HTERT RPE-1 (cell line): ENCODE data around the gene CA5A.
"Not testable (repeated sequence)": the region's sequence is repeated elsewhere in the genome, so short reads cannot be mapped to it uniquely, and the experiment has no call there.

Source experiments
- in situ Hi-C: fragments of 300-500 bp; cut with MboI; formaldehyde crosslinking; loops from 4 replicates; pipeline ENCODE4 v1.14.3; 2020; ENCODE audit warnings: low sequenced_read_pairs

CA5A gene

DNA sequence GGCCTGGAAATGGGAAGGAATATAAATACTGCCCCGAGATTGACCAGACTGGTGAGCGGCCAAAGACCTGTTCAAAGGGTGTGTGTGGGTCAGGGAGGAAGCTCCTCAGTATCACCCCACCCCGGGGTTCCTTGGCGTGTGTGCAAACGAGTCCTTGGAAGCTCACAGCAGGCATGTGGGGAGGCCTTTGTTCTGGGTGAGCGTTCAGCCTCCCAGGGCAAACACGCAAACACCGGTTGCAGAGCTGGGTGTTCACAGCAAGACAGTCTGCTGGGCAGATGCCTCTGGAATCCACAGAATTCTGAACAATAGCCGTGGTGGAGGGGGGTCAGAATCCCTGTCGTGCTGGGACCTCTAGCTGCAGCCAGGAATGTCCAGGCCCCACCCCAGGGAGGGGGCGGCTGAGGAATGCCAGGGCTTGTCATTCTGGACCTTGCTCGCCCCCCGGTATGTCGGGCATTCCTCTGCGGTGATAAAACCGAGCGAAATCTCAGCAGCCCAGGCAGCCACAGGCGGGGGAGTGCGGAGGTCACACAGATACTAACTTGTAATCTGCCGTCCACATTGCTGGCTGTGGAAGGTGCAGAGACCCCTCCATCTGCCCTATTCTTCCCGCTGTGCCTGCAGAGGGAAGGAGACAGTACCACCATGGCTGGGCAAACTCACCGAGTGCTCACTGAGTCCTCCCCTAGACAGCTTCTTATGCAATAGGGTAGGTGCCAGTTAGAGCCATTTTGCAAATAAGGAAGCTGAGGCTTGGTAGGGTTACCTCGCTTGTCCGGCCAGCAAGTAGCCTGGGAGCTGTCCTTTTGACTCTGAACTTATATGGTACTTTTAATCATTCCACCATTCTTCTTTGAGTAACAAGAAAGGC lies 65.7 kb downstream of the CA5A start:
- in situ Hi-C loops = not testable (repeated sequence)

DNA sequence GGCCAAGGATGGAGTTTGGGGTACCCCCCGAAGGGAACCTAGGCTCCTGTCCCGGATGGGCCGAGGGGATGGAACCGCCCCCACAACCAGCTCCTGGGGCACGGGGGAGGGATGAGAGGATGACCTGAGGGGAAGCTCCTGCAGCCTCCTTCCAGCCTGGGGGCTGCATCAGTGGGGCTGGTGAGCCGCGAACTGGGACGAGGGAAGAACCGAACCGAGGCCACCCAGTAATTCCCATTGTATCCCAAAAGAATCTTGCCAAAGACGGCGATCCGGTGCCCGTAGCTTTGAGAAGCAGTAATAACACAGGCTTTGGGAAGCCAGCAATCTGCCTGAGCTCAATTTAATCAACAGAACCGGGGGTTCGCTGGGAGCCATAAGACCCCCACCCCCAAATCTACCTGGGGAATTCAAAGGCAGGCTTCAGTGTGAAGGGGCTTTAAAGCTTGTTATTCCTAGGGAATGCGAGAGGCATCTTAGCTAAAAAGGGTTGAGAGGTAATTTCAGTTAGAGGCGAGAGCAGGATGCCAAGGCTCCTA lies 66.4 kb downstream of the CA5A start:
- in situ Hi-C loops = not testable (repeated sequence)

DNA sequence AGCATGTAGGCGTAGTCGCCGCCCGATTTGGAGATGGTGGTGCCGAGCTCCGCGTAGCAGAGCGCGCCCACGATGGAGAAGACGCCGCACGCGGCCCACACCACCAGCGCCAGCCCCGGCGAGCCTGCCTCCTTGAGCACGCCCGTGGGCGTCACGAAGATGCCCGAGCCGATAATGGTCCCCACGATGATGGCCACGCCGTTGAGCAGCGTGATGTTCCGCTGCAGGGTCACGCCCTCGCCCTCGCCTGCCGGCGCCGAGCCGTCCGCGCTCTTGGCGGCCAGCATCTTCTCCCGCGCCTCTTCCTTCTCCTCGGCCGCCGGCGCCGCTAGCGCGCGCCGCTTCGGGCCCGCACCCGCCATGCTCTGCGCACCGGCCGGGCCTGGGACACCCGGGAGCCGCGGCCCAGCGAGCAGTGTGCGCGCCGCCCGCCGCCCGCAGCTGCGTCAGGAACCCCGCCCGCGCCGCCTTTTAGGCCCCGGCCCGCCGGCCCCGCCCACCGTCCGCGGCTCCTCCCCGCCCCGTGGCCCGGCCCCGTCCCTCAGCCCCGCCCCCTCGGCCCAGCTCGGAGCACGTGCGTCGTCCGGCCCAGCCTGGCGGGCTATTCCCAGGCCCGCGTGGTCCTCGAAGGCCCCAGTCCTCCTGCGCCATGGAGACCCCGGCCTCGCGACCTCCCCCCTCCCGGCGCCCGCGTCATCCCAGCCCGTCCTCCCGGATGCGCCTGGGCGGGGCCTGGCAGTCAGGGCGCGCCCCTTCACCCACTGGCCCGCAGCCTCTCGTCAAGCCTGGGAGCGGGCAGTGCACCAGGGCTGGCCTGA lies 67.1 kb downstream of the CA5A start, which contains the start of gene SLC7A5:
SLC7A5 (minus strand) TSS at position 447 of the 818 bp plus-strand sequence; CDS start at position 362, 85 bp downstream.
- in situ Hi-C loops = not testable (repeated sequence)

DNA sequence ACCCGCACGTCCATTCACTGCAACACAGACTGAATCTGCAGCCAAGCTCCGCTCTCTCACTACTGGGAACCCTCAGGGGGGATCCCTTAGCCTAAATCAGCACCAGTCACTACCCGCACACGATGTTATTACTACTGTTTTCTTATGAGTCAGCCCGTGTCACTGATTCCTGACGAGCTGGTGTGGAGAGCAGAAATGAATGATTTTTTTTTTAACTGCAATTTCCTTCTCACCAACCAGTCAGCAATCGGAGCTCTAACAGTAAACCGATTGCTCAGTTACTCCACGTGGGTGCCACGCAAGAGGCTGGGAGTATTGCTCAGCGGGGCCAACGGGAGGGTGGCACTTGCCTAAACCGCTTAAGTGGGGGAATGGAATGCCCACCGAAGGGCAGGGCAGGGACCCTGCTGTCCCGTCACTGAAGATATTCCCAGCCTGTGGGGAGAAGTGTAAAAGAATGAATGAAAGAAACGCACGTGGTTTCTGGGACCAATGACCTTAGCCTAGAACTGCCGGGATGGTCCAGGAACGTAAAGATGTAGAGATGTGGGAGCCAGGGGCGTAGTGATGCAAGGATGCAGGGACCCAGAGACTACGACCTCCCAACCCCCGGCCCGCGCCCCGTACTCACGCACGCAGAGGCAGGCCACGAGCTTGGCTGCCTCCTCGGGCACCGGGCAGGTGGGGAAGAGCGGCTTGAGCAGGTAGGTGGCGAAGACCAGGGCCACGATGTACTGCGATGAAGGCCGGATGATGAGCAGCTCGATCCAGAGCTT lies 67.9 kb downstream of the CA5A start:
- in situ Hi-C loops = not testable (repeated sequence)

DNA sequence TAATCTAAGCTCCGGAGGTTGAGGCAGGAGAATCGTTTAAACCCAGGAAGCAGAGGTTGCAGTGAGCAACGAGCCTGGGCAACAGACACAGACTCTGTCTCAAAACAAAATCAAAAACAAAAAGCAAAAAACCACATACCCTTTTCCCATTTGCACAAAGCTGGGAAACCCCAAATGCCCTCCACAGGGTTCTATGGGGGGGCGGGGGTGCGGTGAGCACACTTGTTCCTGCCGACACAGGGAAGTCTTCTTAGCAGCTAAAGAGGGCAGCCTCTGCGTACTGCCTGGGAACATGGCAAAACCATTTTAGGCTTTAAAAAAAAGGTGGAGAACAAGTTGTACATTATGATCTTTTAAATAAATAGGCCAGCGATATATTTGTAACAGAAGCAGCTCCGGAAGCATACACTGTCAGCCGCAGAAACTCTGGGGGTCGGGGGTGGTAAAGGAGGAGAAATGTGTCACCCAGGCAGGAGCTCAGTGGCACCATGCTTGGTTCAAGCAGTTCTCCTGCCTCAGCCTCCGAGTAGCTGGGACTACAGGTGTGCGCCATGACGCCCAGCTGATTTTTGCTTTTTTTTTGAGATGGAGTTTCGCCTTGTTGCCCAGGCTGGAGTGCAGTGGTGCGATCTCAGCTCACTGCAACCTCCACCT lies 70.3 kb downstream of the CA5A start:
- in situ Hi-C loops = not testable (repeated sequence)

DNA sequence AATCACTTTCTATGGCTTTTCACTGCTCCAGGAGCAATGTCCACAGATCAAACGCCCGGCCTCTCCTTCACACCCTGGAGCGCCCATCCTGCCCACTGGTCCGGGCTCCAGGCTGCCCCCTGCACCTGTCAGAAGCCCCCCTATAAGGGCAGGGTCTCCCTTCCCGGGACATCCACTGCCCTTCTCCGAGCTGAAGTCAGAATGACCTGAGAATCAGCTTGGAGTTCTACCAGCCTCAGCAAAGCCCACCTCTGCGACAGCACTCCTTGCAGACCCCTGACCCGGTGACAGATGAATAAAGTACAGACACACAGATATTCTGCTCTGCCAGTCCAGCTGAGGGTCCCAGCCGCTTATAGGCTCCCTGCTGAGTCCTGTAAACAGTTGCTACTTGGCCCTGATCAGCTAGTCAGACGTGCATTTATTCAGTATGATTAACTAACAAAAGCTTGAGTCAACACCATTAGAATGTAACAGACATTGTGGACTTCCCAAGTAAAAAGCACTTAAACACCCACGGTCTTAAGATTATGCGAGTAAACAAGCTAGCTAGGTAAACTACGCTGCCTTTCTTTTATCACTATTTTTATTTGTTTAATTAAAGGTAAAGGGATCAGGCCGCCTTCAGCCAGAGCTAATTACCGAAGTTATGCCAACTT lies 71.9 kb downstream of the CA5A start:
- in situ Hi-C loops = no loop called here

DNA sequence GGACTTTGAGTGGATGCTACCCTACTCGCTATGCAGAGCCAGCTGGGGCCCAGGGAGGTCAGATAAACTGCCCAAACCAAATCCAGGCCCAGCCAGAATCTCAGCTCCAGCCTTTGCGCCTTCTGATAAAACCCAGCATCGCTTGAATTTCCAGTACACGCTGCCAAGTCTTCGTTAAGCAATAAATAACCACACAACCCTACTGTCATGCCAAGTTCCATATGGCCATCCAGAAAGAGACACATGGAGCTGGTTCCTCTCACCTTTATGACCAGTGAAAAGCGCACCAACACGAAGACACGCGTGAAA lies 73.0 kb downstream of the CA5A start:
- in situ Hi-C loops = not testable (repeated sequence)

DNA sequence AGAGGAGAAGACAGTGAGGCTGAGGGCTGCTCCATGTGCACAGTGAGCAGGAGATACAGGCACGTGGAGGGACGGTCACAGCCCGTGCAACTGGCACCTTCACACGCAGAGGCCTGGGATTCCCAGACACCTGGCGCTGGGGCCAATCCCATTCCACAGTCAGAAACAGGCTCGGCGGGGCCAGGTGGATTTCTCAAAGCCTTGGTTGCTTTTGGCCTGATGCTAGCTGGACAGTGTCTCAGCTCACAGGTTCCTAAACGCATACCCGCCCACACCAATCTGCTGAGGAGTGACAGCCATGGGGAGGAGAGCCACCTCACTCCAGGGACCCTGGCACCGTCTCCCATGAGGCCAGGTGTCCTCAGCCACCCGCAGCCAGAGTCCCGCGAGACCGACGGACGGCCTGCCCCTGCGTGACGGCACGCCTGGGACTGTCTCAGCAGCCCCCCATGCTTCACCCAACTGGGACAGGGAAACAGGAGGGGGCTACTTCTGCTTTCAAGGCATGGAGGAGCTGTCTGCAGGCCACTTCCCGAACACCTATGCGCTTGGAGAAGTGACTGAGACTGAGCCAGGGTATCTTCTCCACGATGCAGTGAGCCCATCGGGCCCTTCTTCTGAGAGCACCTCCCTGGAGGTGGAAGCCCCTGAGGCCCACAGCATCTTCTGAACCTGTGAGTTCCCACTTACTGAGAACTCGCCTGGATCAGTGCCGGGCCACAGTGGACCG lies 73.6 kb downstream of the CA5A start:
- in situ Hi-C loops = not testable (repeated sequence)

DNA sequence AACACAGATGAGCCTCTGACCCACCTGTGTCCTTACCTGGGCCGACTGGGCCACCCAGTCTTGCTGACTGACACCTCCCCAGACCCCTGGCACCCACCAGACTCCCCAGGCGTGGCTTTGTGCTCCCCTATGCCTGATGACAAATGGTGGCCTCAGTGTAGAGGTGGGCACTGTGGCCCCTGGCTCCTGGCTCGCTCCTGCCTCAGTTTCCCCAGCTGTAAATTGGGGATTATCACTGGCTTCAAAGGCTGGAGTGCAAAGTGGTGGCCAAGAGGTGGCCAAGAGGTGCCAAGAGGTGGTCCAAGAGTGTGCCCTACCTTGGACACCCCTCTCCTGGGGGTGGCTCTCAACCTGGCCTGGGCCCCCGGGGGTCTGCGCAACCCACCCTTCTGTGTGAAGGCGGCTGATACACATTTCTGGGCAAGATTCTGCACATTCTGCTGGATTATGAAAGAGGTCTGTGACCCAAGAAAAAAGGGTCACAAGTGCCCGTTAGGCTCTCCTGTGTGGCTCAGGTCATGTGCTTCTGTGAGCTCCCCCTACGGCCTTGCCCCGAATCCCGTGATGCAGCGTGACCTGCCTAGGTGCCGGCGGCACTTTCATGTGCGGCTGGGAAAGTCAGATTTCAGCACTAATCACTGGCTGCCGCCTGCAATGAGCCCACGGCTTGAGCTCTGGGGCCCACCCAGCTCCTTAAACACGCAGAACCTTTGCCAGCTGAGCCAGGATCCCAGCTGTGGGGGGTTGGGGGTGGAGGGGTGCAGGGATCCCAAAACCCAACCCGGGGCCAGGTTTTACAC lies 74.8 kb downstream of the CA5A start:
- in situ Hi-C loops = not testable (repeated sequence)

DNA sequence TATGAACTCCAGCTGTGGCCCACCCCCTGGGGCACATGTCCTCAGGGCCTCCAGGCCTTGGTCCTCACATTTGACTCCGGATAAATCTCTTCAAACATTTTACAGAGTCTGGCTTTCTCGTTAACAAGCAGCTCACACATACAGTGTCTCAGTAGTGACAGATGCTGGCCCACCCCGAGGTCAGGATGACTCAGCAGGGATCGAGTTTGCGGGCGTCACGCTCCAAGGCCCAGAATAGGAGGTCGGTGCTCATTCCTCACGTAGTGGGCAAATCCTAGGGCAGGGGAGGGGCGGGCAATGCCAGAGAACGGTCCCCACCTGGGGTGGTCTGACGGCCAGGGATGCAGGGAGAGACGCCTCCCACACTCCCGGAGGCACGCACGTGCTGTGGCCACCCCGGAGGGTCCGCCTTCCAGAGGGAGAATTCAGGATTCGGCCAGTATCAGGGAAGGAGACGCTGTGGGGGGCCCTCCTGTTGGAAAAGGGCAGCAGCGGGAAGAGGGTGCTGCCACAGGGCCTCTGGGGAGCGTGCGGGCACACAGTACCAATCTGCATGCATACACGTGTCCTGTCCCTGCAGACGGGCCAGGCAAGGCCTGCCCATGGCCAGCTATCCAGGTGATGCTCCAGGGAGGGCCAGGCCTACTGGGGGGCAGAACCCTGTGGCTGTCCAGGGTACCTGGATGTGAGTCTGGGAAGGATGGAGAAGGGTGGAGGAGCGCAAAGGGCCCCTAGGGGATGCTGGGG lies 75.6 kb downstream of the CA5A start:
- in situ Hi-C loops = no loop called here

DNA sequence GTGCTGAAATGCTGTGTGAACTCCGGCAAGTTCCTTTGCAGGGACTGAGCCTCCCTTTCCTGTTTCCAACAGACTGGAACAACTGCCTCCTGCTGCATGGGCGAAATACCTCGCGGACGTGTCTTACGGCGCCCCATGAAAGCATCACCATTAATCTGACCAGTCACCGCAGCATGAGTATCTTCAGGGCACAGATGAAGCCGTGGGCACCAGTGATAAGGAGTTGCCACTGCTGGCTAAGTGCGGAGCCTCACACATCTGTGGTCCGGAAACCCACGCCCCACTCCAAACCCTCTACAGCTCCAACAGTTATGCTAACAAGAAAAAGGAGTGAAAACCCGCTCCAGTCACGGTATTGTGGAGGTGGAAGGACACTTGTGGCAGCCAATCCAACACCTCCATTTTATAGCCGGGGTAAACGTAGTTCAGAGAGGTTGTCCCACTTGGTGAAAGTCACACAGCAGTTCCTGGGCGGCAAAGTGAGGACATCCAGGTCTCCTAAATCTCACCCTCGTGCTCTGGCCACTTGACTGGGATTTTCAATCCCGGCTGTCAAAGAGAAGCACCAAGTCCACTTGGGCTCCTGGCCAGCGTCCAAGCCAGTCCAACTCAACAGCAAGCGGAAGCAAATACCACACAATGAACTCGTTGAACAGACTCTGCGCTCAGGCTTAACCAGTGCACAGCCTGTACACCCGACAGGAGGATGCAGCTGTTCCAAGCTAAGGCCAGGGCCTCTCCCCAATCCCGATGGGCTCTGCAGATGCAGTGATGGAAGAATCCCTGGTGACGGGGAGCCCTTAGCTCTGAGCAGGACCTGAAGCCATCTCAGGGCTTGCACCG lies 78.0 kb downstream of the CA5A start:
- in situ Hi-C loops = not testable (repeated sequence)

DNA sequence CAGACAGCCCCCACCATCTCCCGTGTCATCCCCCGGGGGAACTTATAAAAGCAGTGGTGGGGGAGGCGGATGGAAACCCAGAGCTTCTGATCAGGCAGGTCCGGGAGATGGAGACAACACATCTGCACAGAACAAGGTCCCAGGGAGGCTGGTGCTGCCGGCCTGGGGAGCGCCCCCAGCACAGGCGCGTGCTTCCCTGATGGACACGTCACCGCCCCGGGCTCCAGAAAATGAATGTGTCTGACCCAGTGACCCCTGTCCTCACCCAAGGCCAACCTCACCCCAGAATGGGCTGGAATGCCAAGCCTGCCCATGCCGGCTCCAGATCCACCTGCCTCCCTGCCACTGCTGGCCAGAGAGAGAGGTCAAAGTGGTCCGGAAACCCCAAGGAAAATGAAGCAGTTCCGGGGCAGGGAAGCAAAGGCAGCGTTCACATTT lies 79.5 kb downstream of the CA5A start:
- in situ Hi-C loops = no loop called here

DNA sequence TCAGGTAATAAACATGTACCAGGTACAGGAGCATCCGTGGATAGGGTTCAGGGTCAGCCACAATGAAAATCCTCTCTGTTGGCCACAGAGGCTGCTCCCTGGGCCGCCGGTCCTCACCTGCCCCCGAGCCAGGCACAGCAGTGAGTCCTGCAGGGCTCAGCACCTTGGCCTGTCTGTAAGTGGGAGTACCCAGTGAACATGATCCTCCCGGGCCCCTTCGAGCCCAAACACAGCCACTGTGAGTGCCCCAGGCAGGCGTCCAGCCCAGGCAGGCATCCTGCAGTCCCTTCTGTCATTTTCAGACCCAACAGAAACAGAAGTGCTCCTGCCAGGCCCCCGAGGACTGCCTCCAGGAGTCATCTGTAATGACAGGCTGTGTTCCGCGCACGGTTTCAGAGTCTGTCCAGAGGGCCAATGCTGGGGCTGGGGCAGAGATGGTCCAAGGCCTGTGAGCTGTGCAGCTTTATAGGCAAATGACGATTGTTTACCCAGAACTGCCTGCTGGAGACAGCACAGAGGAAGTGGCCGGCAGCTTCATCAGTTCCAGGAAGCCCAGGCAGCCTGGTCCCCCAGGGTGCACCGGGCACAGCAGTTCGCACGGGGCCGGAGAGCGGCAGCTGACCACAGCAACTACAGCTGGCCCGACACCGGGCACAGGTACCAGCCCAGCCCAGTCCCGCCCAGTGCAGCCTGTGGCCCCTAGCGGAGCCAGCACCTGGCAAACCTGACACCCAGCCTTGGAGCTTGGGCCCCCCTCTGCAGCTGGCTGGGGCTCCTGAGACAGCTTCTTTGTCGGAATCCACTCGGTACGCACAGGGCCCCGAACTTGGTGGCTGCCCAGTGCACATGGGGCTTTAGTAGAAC lies 80.2 kb downstream of the CA5A start:
- in situ Hi-C loops = no loop called here

DNA sequence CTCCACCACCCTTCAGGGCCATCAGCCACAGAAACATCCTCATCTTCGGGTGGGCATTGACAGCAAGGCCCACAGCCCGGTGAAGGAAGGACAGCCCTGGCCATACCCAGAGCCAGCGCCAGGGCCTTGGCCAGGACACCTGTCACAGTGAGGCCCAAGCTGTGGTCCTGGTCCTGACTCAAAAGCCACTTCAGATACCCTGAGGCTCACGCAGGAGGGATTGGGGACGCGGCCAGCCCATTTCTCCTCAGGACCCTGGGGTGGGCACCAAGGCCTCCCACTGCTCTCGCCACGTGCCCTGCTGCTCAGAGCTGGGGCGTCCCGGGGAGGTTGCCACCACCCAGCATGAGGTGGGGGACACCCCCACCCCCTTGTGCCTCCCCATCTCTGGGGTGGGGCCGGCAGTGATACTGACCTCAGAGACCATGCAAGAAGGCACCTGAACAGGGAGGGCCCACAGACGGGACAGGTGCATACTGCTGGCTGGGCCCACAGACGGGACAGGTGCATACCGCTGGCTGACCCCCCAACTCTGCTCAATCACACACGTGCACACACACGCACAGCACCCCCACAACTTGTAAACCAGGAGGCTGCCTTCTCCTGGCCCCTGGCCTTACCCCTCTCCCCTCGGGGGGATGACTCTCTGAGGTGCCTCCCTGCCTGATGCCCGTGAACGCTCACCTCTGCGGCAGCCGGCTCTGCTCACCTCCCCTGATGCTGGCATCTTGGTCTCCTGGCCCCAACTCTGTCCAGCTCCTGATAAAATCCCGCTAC lies 81.2 kb downstream of the CA5A start:
- in situ Hi-C loops = no loop called here
